GM12878 (cell line): ENCODE measurements around the gene ETS1. TPM values are rescaled to one million over a fixed set of nuclear protein-coding genes. Genes with fewer than 3 reads are reported as not detected.

Source experiments
- BMI1 ChIP-seq: fragments of 450-650 bp; IDR thresholded peaks from 2 replicates; pipeline ENCODE4 v1.6.1; 2016; ENCODE audit warnings: mild to moderate bottlenecking, moderate library complexity, borderline replicate concordance
- CREM ChIP-seq: IDR thresholded peaks from 2 replicates; pipeline ENCODE4 v1.6.1; 2014; ENCODE audit warnings: antibody characterized with exemption, low read depth
- EGR1 ChIP-seq, 2 experiments: IDR thresholded peaks; 1 replicate in 1 of 2; 2 replicates in 1 of 2; pipeline ENCODE4 v1.6.1; 2011 to 2012; ENCODE audit warnings: low read depth in 2 of 2, low read length in 2 of 2, borderline replicate concordance in 1 of 2, mild to moderate bottlenecking in 1 of 2, moderate library complexity in 1 of 2
- IKZF1 ChIP-seq: fragments of 450-650 bp; conservative IDR thresholded peaks from 2 replicates; pipeline ENCODE4 v1.6.1; 2017; ENCODE audit warnings: antibody characterized with exemption, mild to moderate bottlenecking
- KAT2A ChIP-seq: conservative IDR thresholded peaks from 2 replicates; pipeline ENCODE4 v1.6.1; 2011; ENCODE audit warnings: low read depth, low read length; ENCODE audit not compliant: control insufficient read depth
- PRDM15 ChIP-seq: fragments of 450-650 bp; formaldehyde crosslinking; IDR thresholded peaks from 2 replicates; pipeline ENCODE4 v1.4.0; 2020; ENCODE audit warnings: mild to moderate bottlenecking, moderate library complexity
- polyA plus RNA-seq, 11 experiments: library from polyadenylated mRNA; depleted of rRNA in 4 of 11; unstranded in 6 of 11; stranded (reverse) in 5 of 11; fragments of >200 nt; fragmentation: Nextera tagmentation in 4 of 11; fragmentation: Illumina TruSeq in 1 of 11; extraction: Ambion mirVana in 4 of 11; extraction: Trizol in 1 of 11; gene quantifications; 1 replicate in 1 of 11; 2 replicates in 10 of 11; pipeline versions ENCODE4 v1.2.1 to v1.2.3, GENCODE V29; 2011 to 2016; ENCODE audit warnings: inconsistent platforms in 2 of 11, missing spikeins in 2 of 11, low read depth in 1 of 11
- total RNA-seq, 4 experiments: library from RNA; depleted of rRNA in 3 of 4; stranded (reverse); fragments of >200 nt in 3 of 4; fragmentation: Illumina TruSeq in 1 of 4; extraction: Trizol in 1 of 4; gene quantifications; 2 replicates each; pipeline versions ENCODE4 v1.2.1 to v1.2.3, GENCODE V29; 2013 to 2021
- TF ChIP-seq, protein P1 (sequence below): IDR thresholded peaks from 2 replicates; pipeline ENCODE4 v1.6.1; 2012; ENCODE audit warnings: improper control_type of control experiment, low read depth, low read length; ENCODE audit not compliant: insufficient replicate concordance
- TF ChIP-seq, protein P2 (sequence below): fragments of 450-650 bp; formaldehyde crosslinking; IDR thresholded peaks from 2 replicates; pipeline ENCODE4 v1.4.0; 2022; ENCODE audit warnings: mild to moderate bottlenecking, moderate library complexity

Gene ETS1
- total and polyA plus RNA-seq, 10 of the 15 experiments (the other 5 are each of a cell fraction or from before 2014, with no cell fraction given) = 12.5 to 112 (median 55.5) TPM

- TF ChIP-seq, protein P1, sequence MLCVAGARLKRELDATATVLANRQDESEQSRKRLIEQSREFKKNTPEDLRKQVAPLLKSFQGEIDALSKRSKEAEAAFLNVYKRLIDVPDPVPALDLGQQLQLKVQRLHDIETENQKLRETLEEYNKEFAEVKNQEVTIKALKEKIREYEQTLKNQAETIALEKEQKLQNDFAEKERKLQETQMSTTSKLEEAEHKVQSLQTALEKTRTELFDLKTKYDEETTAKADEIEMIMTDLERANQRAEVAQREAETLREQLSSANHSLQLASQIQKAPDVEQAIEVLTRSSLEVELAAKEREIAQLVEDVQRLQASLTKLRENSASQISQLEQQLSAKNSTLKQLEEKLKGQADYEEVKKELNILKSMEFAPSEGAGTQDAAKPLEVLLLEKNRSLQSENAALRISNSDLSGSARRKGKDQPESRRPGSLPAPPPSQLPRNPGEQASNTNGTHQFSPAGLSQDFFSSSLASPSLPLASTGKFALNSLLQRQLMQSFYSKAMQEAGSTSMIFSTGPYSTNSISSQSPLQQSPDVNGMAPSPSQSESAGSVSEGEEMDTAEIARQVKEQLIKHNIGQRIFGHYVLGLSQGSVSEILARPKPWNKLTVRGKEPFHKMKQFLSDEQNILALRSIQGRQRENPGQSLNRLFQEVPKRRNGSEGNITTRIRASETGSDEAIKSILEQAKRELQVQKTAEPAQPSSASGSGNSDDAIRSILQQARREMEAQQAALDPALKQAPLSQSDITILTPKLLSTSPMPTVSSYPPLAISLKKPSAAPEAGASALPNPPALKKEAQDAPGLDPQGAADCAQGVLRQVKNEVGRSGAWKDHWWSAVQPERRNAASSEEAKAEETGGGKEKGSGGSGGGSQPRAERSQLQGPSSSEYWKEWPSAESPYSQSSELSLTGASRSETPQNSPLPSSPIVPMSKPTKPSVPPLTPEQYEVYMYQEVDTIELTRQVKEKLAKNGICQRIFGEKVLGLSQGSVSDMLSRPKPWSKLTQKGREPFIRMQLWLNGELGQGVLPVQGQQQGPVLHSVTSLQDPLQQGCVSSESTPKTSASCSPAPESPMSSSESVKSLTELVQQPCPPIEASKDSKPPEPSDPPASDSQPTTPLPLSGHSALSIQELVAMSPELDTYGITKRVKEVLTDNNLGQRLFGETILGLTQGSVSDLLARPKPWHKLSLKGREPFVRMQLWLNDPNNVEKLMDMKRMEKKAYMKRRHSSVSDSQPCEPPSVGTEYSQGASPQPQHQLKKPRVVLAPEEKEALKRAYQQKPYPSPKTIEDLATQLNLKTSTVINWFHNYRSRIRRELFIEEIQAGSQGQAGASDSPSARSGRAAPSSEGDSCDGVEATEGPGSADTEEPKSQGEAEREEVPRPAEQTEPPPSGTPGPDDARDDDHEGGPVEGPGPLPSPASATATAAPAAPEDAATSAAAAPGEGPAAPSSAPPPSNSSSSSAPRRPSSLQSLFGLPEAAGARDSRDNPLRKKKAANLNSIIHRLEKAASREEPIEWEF = no peak
- no peak for TF ChIP-seq CREM
- no peak for TF ChIP-seq IKZF1
- TF ChIP-seq EGR1 (IDR thresholded peaks at IDR 0.05; ENCODE audit: borderline replicate concordance in 1 of 2, low read depth in 2 of 2, low read length in 2 of 2) = no peak
- TF ChIP-seq, protein P2, sequence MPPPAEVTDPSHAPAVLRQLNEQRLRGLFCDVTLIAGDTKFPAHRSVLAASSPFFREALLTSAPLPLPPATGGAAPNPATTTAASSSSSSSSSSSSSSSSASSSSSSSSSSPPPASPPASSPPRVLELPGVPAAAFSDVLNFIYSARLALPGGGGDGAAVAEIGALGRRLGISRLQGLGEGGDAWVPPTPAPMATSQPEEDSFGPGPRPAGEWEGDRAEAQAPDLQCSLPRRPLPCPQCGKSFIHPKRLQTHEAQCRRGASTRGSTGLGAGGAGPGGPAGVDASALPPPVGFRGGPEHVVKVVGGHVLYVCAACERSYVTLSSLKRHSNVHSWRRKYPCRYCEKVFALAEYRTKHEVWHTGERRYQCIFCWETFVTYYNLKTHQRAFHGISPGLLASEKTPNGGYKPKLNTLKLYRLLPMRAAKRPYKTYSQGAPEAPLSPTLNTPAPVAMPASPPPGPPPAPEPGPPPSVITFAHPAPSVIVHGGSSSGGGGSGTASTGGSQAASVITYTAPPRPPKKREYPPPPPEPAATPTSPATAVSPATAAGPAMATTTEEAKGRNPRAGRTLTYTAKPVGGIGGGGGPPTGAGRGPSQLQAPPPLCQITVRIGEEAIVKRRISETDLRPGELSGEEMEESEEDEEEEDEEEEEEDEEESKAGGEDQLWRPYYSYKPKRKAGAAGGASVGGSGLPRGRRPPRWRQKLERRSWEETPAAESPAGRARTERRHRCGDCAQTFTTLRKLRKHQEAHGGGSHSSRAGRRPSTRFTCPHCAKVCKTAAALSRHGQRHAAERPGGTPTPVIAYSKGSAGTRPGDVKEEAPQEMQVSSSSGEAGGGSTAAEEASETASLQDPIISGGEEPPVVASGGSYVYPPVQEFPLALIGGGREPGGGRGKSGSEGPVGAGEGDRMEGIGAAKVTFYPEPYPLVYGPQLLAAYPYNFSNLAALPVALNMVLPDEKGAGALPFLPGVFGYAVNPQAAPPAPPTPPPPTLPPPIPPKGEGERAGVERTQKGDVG (CRISPR knock-in tag) = no peak
- TF ChIP-seq KAT2A = no peak
- TF ChIP-seq BMI1 = no peak
- TF ChIP-seq PRDM15 (CRISPR knock-in tag) = no peak
Measured at GRCh38 chr11:128603003-128603696, 15.8 kb upstream of the ETS1 start (continued).
